Astrocyte (in vitro differentiated cells and primary cell): ENCODE data around the gene PYM1. TPM values are rescaled to one million over a fixed set of nuclear protein-coding genes. Genes with fewer than 3 reads are reported as not detected.
A peak's percentile ranks its signal among the peaks of the same experiment; 100 is the strongest.

Experiments
- DNase-seq: peaks from one replicate; pipeline ENCODE4 v3.0.0-alpha.2; 2010; ENCODE audit warnings: low read depth
- FAIRE-seq: peaks from 2 replicates; lab custom pipeline; 2011; peaks lifted over from hg19 to GRCh38; lab: Jason Lieb, UNC
- H2AFZ ChIP-seq: 2 replicates; pipeline ENCODE4 v1.6.0; 2012; ENCODE audit warnings: low read depth, low read length, inconsistent platforms
- H3K27ac ChIP-seq: 2 replicates; pipeline ENCODE4 v1.5.1; 2011; ENCODE audit warnings: low read depth, low read length, inconsistent platforms
- H3K27me3 ChIP-seq: 2 replicates; pipeline ENCODE4 v1.6.0; 2011; ENCODE audit warnings: low read length, inconsistent platforms; ENCODE audit not compliant: insufficient read depth
- H3K36me3 ChIP-seq: 2 replicates; pipeline ENCODE4 v1.5.1; 2011; ENCODE audit warnings: low read length, inconsistent platforms; ENCODE audit not compliant: insufficient read depth
- H3K4me1 ChIP-seq: 2 replicates; pipeline ENCODE4 v1.5.1; 2011; ENCODE audit warnings: low read length, inconsistent platforms; ENCODE audit not compliant: insufficient read depth
- H3K4me2 ChIP-seq: 2 replicates; pipeline ENCODE4 v1.6.0; 2012; ENCODE audit warnings: low read length, inconsistent platforms
- H3K4me3 ChIP-seq: 2 replicates; pipeline ENCODE4 v1.5.1; 2011; ENCODE audit warnings: low read depth, mild to moderate bottlenecking, low read length, inconsistent platforms; ENCODE audit not compliant: insufficient read depth
- H3K79me2 ChIP-seq: 2 replicates; pipeline ENCODE4 v1.6.0; 2012; ENCODE audit warnings: mild to moderate bottlenecking, low read length, inconsistent platforms; ENCODE audit not compliant: insufficient read depth
- H3K9ac ChIP-seq: 2 replicates; pipeline ENCODE4 v1.6.0; 2012; ENCODE audit warnings: mild to moderate bottlenecking, low read length, inconsistent platforms
- H3K9me3 ChIP-seq: 2 replicates; pipeline ENCODE4 v1.5.1; 2012; ENCODE audit warnings: low read depth, mild to moderate bottlenecking, low read length, inconsistent platforms; ENCODE audit not compliant: insufficient read depth
- H4K20me1 ChIP-seq: 2 replicates; pipeline ENCODE4 v1.6.0; 2012; ENCODE audit warnings: low read length, inconsistent platforms; ENCODE audit not compliant: insufficient read depth
- H3K27ac Mint-ChIP-seq: one replicate; pipeline ENCODE4 v1.8.0; 2021; ENCODE audit warnings: mild to moderate bottlenecking, mixed read lengths; ENCODE audit not compliant: unreplicated experiment
- H3K27me3 Mint-ChIP-seq: one replicate; pipeline ENCODE4 v1.8.0; 2021; ENCODE audit warnings: low read depth, mixed read lengths; ENCODE audit not compliant: unreplicated experiment
- H3K36me3 Mint-ChIP-seq: one replicate; pipeline ENCODE4 v1.8.0; 2021; ENCODE audit warnings: low read depth, mixed read lengths; ENCODE audit not compliant: unreplicated experiment
- H3K4me1 Mint-ChIP-seq: one replicate; pipeline ENCODE4 v1.8.0; 2021; ENCODE audit warnings: low read depth, mixed read lengths; ENCODE audit not compliant: unreplicated experiment
- H3K4me3 Mint-ChIP-seq: one replicate; pipeline ENCODE4 v1.8.0; 2021; ENCODE audit warnings: mild to moderate bottlenecking, moderate library complexity, mixed read lengths; ENCODE audit not compliant: unreplicated experiment
- H3K9me3 Mint-ChIP-seq: one replicate; pipeline ENCODE4 v1.8.0; 2021; ENCODE audit warnings: mild to moderate bottlenecking, mixed read lengths; ENCODE audit not compliant: unreplicated experiment
- EZH2 ChIP-seq: IDR thresholded peaks from 2 replicates; pipeline ENCODE4 v1.6.1; 2012; ENCODE audit warnings: mild to moderate bottlenecking, low read length, inconsistent platforms; ENCODE audit not compliant: insufficient read depth
- total RNA-seq: library from RNA; stranded (reverse); gene quantifications from 2 replicates; pipeline ENCODE4 v1.2.1, GENCODE V29; 2021
- TF ChIP-seq, protein P1 (sequence below): IDR thresholded peaks from 2 replicates; pipeline ENCODE4 v1.5.1; 2011; ENCODE audit warnings: low read depth, mild to moderate bottlenecking, inconsistent platforms, low read length, moderate library complexity; ENCODE audit not compliant: insufficient read depth

Gene PYM1
- total RNA-seq, 1 donor from 2014 or later: 33.6 TPM

DNA sequence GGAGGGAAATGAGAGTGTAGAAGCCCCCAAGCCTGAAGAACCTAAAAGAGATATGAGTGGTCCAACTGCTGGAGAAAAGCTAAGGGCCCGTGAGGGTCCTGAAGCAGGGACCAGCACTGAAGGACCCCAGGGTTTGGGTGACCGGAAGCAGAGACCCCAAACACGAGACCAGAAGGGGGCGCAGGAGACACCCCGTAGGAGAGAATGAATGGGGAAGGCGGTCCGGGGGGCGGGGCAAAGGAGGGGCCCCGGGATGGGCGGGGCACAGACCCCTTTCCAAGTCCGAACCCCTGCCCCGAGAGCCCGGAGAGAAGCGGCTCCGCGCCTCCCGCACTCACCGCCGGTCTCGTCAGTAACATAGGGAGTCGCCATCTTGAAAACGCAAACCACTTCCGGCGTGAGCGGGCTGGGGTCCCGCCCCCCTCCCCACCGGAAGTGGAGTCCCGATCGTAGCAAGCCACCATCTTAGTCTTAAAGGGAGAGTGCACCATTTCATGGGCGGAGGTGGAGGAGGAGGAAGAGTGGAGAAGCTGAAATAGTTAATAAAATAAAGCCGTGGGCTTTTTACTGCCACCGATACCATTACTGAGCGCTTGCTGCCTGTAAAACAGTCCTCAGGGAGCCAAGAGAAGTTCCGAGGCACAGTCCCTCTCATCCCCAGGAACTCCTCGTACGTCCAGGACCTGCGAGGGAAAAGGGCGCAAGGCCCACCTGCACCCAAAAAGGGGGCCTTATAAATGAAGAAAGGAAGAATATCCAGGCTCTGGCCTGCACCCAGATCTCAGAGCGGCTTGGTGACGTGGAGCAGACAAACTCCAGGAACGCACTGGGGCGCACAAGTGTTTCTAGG lies 731 bp downstream of the PYM1 start:
- Mint-ChIP-seq H3K27ac (peak overlapping the region; percentile 96), H3K4me3 (peak overlapping the region; percentile 99), H3K27me3 (no peaks in the 10 kb centered on the region), H3K4me1 (peaks cover 36% of the 10 kb centered on the region), H3K36me3 (peaks cover 3% of the 10 kb centered on the region), H3K9me3 (no peaks in the 10 kb centered on the region)
- peak overlapping the region; percentile 92 for H3K4me3 ChIP-seq
- peaks cover 59% of the 10 kb centered on the region for H3K79me2 ChIP-seq
- H4K20me1 ChIP-seq: peaks cover 5% of the 10 kb centered on the region
- peak; percentile 83 for DNase-seq
- peak overlapping the region; percentile 94 for H3K9ac ChIP-seq
- no peaks in the 10 kb centered on the region for H3K9me3 ChIP-seq
- no peak for TF ChIP-seq EZH2
- TF ChIP-seq, protein P1, sequence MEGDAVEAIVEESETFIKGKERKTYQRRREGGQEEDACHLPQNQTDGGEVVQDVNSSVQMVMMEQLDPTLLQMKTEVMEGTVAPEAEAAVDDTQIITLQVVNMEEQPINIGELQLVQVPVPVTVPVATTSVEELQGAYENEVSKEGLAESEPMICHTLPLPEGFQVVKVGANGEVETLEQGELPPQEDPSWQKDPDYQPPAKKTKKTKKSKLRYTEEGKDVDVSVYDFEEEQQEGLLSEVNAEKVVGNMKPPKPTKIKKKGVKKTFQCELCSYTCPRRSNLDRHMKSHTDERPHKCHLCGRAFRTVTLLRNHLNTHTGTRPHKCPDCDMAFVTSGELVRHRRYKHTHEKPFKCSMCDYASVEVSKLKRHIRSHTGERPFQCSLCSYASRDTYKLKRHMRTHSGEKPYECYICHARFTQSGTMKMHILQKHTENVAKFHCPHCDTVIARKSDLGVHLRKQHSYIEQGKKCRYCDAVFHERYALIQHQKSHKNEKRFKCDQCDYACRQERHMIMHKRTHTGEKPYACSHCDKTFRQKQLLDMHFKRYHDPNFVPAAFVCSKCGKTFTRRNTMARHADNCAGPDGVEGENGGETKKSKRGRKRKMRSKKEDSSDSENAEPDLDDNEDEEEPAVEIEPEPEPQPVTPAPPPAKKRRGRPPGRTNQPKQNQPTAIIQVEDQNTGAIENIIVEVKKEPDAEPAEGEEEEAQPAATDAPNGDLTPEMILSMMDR: peak; percentile 51
- H3K36me3 ChIP-seq: peaks cover 3% of the 10 kb centered on the region
- no peaks in the 10 kb centered on the region for H3K27me3 ChIP-seq
- no peak for FAIRE-seq
- H3K27ac ChIP-seq: peak overlapping the region; percentile 88
- H3K4me1 ChIP-seq: peaks cover 23% of the 10 kb centered on the region
- peak overlapping the region; percentile 98 for H3K4me2 ChIP-seq
- H2AFZ ChIP-seq: peak overlapping the region; percentile 78

DNA sequence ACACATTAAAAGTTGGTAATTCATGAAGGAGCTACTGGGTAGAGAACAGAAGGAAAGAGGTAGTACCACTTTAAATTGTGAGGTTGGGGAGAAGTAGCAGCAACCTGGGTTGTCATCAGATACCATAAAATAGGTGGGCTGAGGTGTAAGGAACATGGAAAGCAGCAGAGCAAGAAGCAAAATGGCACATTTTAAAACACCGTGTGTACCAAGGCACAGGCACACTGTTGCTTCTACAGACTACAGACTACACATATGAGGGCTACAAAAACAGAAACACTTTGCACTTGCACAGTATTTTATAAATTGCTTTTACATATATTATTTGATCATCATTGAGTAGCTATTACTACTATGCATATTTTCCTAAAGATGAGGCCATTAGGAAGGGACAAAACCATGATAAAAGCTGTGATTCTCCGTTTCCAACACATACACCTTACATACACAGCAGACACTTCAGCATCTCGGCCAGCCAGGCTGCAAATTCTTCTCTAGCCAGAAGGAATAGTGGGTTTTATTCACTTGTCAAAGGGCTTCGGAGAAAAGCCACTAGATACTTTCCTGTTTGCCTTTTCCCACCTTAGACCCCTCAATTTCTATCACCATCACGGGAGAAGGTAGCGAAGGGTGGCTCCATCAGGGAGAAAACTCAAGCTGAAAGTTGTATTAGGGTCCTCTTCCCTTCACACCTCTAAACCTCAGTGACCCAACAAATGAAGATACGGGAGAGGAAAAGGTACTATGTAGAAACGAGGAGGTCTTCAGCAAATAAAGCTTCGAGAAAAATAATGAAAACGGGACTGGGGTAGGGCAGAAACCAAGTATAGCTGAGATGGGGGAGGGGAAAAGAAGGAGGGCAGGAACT lies 1.6 kb downstream of the PYM1 start:
- no peaks in the 10 kb centered on the region for H3K27me3 ChIP-seq
- Mint-ChIP-seq H3K9me3 (no peaks in the 10 kb centered on the region), H3K36me3 (peaks cover 3% of the 10 kb centered on the region), H3K4me1 (peaks cover 31% of the 10 kb centered on the region), H3K27me3 (no peaks in the 10 kb centered on the region), H3K27ac (peak overlapping the region; percentile 96), H3K4me3 (peak overlapping the region; percentile 99)
- H3K9me3 ChIP-seq: no peaks in the 10 kb centered on the region
- H3K27ac ChIP-seq: peak overlapping the region; percentile 88
- peak overlapping the region; percentile 94 for H3K9ac ChIP-seq
- H2AFZ ChIP-seq: peak overlapping the region; percentile 78
- H3K36me3 ChIP-seq: peaks cover 5% of the 10 kb centered on the region
- FAIRE-seq (no peak), DNase-seq (no peak)
- peaks cover 5% of the 10 kb centered on the region for H4K20me1 ChIP-seq
- peaks cover 67% of the 10 kb centered on the region for H3K79me2 ChIP-seq
- peak overlapping the region; percentile 92 for H3K4me3 ChIP-seq
- peak overlapping the region; percentile 98 for H3K4me2 ChIP-seq
- no peak for TF ChIP-seq EZH2
- TF ChIP-seq, protein P1: no peak
- peaks cover 18% of the 10 kb centered on the region for H3K4me1 ChIP-seq
